GM21526 (cell line): ENCODE data around the gene NTRK1.
"Not testable (repeated sequence)": the region's sequence is repeated elsewhere in the genome, so short reads cannot be mapped to it uniquely, and the experiment has no call there.

Source experiments
- ATAC-seq: cut with Tn5 transposase; IDR thresholded peaks from one replicate; pipeline ENCODE4 v1.9.1; 2021; ENCODE audit warnings: moderate library complexity; ENCODE audit not compliant: unreplicated experiment, low FRiP score

Gene NTRK1

DNA sequence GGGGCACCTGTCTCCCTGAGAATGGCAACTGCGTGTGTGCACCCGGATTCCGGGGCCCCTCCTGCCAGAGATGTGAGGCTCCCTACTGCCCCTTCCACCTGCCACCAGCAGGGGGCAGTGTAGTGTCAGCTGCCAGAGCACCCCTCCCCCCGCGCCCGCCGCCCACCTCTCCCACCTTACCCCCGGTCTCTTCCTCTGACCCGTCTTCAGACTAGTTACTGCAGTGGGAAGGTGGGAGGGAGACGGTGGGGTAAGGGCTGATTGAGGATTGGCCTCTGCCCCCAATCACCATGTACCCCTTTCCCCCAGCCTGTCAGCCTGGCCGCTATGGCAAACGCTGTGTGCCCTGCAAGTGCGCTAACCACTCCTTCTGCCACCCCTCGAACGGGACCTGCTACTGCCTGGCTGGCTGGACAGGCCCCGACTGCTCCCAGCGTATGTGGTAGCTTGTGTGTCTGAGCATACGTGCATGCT lies 49.7 kb downstream of the NTRK1 start:
- no peak for ATAC-seq

DNA sequence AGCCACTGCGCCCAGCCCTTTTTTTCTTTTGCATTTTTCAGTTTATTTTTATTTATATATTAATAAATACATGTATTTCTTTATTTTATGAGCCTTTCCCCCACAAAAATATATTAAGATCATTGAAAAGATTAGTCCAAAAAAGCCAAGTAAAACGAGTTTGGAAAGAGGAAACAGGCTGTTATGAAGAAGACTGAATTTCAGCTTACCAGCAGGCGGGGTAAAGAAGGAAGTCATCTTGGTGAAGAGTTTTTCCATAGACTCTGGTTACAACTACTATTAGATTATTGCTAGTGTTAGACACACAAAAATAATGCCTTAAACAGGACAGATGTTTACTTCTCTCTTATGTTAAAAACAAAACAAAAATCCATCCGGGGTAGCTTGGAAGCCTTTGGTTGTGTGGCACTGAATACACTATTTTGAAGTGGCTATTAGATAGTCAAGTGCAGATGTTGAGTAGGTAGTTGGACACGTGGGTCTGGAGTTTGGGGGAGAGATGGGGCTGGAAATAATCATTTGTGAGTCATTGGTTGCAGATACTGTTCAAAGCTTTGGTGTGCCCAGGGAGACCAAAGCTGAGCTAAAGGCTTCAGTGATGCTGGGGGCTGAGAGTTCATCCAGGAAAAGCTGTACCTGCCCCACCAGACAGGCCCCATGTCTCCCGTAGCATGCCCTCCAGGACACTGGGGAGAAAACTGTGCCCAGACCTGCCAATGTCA lies 51.1 kb downstream of the NTRK1 start:
- no peak for ATAC-seq

DNA sequence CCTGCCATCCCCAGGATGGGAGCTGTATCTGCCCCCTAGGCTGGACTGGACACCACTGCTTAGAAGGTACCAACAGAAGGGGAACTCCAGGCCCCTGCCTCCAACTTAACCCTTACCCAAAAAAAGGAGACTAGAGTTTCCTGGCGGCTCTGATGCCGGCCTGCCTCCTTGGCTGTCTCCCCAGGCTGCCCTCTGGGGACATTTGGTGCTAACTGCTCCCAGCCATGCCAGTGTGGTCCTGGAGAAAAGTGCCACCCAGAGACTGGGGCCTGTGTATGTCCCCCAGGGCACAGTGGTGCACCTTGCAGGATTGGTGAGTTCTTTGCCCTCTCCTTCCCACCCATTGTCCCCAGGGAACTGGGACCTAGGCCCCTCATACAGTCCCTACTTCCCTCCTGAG lies 51.6 kb downstream of the NTRK1 start:
- no peak for ATAC-seq

DNA sequence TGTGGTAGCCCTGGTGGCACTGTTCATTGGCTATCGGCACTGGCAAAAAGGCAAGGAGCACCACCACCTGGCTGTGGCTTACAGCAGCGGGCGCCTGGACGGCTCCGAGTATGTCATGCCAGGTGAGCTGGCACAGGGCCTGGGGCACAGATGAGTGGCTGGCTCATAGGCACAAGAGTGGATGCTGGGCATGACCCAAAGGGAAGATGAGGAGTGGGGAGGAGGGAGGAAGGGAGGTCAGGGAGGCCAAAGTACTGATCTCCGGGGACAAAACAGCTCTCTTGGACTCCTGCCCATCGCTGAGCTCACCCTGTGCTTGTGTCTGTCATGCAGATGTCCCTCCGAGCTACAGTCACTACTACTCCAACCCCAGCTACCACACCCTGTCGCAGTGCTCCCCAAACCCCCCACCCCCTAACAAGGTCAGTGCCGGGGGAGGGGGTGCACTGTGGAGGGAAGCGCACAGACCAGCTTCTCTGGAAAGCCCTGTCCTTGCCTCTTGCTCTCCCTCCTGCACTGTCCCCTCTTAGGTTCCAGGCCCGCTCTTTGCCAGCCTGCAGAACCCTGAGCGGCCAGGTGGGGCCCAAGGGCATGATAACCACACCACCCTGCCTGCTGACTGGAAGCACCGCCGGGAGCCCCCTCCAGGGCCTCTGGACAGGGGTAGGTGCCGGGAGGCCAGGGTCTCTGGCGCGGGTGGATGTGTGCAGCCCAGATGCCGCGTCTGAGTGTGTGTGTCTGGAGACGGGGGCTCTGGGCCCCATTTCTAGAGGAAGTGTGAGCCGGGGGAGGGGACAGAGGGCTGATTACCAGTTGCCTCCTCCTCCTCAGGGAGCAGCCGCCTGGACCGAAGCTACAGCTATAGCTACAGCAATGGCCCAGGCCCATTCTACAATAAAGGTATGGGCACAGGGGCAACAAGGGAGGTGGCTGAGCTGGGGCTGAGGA lies 52.5 kb downstream of the NTRK1 start:
- ATAC-seq: no peak

DNA sequence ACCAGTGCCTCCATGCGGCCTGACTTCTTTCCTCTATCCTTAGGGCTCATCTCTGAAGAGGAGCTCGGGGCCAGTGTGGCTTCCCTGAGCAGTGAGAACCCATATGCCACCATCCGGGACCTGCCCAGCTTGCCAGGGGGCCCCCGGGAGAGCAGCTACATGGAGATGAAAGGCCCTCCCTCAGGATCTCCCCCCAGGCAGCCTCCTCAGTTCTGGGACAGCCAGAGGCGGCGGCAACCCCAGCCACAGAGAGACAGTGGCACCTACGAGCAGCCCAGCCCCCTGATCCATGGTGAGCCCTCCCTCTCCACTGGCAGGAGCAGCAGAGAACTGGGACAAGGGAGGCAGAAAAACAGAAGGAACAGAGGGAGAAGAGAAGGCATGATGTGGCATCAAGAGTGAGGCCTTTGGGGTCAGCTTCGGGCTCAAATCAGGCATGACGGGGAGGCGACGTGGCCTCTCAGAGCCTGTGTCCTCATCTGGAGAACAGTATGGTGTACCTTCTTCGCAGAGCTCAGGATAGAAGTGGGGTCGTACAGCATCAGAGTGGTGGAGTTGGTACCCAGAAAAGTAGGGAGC lies 53.2 kb downstream of the NTRK1 start:
- no peak for ATAC-seq

DNA sequence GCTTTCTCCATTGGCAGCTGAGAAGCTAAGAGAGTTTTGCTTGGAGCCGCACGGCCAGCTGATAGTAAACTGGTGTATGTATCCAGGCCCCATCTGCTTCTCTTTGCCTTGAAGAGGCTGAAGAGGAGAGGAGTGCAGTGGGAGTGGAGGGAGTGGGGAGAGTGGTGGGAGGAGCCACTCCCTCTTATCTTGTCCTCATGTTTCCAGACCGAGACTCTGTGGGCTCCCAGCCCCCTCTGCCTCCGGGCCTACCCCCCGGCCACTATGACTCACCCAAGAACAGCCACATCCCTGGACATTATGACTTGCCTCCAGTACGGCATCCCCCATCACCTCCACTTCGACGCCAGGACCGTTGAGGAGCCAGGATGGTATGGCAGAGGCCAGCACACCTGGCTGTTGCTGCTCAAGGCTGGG lies 53.8 kb downstream of the NTRK1 start:
- ATAC-seq: no peak

DNA sequence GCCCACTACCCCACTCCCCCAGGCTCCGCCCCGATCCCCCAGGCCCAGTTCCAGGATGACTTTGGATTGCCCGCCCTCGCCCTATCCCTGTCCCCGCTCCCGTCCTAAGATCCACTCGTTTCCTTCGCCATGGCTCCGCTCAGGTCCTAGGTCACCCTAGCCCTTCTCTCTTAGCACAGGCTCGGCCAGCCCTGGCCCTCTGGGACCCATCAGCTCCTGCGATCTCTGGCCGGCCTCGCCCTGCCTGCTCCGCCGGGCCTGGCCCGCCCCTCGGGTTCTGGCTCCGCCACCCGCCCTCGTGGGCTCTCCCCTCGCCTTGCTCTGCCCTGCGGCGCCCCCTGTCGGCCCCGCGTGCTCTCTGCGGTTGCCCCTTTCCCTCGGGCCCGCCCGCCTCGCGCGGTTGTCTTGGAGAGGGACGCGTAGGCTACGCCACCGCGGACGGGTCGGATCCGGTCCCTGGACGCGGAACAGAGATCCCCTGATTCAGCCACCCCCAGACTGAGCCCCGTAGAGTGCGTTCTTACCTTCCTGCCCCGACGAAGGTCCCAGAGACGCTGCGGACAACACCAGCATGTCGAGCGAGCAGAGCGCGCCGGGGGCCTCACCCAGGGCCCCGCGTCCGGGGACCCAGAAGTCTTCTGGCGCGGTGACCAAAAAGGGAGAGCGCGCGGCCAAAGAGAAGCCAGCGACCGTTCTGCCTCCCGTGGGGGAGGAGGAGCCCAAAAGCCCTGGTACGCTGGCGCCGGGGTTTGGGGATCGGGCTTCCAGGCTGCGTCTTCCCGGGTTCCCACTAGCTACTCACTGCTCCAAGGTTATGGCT lies 59.8 kb downstream of the NTRK1 start, which contains the start of gene LRRC71:
Gene LRRC71 (plus strand): TSS at position 400 of the 820 bp plus-strand sequence. CDS start 172 bp downstream, at position 572.
- ATAC-seq: no peak

DNA sequence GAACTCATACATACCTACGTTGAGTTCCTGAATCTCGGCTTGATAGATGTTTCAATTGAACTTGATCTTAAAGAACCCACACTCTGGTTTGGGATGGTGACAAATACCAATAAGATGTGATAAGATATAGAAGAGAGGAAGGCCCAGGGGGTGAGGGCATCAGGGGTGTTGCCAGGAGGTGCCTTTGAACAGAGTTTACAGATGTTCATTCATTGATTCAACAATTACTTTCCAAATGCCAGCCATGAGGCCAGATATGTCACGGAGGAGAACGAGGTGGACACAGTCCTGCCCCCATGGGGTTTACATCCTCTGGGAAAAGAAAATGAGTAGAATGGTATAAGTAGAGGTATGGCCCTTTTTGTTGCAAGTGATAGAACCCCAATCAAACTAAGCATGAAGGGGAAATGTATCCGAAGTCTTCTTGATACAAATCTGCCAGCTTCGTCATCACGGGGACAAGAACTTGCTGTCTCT lies 60.4 kb downstream of the NTRK1 start:
- ATAC-seq: no peak

DNA sequence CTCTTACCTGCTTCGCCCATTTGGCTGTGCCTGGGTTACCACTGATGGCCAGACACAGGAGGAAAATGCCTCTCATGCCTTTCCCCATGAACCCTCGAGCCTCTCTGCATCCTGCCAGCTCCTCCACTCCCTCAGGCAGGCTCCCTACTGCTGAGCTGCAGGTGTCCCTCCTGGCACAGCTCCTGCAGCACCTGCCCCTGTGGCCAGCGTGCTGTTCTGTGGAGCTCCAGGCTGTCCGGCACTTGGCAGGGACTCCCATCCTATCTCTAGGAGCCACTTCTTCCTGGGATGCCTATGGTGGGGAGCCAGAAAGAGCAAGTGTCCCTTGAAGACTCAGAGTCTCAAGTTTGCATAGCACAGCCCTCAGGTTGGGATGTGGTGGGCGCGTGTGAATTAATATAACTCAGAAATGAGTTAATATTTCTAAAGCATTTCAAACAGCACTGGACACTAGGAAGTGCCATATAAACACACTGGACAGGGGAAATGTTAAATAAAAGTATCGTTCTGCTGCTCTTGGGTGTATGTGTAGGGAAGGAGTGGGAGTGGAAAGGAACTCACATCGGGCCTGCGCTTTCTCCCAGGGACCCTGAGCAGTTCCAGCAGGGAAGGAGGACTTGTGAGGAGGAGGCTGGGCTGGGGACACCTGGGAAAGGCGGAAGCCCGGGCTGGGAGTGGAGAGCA lies 62.5 kb downstream of the NTRK1 start:
- no peak for ATAC-seq

DNA sequence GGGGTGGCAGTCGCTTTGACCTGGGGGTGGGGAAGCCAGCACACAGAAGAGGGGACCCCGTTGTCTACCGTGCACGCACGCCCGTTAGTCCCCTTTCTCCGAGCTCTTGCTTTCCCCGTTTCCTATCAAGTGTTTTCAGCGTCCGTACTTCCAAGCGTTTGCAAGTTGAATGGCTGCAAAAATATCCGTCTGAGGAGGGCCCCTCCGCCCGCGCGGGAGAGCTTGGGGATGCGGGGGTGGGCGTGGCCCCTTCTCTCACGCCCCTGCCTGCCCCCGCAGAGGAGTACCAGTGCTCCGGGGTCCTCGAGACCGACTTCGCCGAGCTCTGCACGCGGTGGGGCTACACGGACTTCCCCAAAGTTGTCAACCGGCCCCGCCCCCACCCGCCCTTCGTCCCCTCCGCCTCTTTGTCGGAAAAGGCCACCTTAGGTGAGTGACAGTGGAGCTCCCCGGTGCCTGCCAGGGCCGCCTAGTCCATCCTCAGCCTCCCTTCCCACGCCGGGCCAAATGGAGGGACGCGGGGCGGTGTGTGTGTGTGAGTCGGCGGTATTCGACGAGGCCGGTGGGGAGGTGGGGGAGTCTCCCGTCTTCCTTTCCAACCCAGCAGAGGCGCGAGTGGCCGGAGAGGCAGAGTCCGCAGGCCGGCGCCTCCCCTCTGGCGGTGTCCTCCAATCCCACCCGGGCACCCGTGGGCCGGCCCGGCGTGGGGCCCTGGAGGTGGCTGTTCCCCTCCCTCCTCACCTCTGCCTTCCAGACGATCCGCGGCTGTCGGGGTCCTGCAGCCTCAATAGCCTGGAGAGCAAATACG lies 63.2 kb downstream of the NTRK1 start:
- no peak for ATAC-seq

DNA sequence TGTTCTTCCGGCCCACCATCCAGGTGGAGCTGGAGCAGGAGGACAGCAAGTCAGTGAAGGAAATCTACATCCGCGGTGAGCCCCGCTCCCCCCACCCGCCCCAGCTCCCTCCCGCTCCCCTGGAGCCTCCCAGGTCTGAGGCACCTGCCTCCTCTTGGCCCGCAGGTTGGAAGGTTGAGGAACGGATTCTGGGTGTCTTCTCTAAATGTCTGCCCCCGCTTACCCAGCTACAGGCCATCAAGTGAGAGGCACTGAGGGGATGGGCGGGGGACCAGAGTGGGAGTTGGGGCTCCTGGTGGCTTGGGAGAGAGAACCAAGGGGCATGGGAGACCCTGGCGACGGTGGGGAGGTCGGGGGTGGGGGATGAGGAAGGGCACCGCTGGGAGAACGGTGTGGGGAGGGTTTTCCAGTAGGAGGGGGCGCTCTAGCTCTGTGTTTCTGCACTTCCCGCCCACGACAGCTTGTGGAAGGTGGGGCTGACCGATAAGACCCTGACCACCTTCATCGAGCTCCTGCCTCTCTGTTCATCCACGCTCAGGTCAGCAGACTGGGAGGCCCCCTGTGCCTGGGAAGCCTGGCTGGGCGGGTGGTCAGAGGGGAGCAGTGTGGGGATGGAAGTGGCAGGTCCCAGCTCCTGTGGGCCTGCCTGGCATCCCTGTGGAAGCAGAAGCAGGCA lies 64.0 kb downstream of the NTRK1 start:
- ATAC-seq: no peak

DNA sequence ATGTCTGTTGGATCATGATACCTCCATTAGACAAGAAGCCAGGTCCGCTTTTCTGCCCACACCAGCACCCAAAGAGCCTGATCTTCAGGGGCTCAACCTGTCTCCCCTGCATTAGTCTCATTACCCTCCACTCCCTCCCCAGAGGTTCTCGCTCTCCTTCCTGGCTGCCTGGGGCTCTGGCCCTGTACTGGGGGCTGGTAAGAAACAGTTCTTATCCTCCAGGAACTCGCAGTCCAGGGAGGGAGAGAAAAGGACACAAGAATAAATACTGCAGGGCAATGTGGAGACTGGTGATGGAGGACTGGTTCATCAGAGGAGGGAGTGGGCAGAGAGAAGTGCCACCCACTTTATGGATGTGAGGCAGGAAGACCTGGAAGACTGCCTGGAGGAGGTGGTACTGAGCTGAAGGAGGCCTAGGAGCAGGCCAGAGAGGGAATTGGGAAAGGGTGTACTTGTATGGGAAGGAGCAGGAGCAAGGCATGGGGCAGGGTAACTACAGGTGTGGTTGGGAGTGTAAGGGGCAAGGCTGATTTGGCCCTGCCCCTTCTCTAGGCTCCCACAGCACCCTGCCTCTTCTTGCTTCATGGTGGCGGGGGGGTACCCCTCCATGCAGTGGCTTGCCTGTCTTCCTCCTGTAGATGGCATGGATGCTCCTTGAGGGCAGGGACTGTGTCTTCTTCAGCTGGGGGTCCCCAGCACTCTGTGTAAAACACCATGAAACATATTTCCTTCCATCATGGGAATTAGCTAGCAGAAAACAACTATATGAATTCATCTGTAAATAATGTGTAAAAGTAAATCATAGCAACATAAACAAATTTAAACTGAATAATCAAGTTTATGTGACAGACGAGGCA lies 64.7 kb downstream of the NTRK1 start:
- no peak for ATAC-seq

DNA sequence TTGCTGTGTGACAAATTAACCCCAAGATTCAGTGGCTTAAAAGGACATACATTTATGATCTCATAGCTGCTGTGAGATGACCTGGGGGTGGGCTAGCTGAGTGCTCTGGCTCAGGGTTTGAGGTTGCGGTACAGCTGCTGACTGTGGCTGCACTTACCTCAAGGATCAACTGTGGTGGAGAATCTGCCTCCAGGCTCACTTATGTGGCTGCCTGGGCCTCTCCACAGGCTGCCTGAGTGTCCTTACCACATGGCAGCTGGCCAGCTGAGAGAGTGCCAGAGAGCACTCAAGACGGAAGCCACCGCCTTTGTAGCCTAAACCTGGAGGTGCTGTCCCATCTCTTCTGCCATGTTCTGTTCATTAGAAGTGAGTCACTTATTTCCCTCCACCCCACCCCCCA lies 65.5 kb downstream of the NTRK1 start:
- no peak for ATAC-seq

DNA sequence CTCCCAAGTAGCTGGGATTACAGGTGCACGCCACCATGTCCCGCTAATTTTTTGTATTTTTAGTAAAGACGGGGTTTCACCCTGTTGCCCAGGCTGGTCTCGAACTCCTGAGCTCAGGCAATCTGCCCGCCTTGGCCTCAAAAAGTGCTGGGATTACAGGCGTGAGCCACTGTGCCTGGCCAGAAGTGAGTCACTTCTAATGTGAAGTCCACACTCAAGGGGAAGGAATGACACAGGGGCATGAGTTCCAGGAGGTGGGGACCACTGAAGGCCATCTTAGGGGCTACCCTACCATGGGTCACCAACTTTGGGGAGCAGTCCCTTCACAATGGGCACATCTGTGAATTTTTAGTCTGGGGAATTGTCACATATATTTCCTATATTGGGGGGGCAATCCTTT lies 66.0 kb downstream of the NTRK1 start:
- ATAC-seq: not testable (repeated sequence)

DNA sequence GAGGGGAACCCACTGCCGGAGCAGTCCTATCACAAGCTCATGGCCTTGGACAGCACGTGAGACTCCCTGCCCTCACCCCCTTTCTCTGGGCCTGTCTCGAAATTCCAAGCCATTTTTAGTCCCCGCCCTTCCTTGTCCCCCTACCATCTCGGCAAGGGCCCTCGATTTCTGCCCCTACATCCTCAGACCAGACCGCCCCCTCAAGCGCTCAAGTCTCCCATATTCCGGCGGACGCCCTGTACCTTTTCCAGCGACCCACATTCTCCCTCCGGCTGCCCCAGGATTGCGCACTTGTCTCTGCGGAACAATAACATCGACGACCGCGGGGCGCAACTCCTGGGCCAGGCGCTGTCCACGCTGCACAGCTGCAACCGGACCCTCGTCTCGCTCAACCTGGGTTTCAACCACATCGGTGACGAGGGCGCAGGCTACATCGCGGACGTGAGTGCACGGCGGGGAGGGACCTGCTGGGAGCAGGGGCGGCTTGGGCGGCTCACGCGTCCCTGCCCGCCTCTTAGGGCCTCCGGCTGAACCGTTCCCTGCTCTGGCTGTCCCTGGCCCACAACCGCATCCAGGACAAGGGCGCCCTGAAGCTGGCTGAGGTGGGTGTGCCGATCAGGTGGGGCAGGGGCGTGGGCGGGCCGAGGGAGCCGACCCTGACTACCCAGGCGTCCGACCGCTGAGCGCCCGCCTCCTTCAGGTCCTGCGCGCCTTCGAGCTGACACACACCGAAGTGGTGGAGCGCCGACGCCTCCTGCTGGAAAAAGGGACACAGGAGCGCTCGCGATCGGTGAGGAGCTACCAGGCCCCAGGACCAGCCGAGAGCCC lies 66.8 kb downstream of the NTRK1 start:
- no peak for ATAC-seq

DNA sequence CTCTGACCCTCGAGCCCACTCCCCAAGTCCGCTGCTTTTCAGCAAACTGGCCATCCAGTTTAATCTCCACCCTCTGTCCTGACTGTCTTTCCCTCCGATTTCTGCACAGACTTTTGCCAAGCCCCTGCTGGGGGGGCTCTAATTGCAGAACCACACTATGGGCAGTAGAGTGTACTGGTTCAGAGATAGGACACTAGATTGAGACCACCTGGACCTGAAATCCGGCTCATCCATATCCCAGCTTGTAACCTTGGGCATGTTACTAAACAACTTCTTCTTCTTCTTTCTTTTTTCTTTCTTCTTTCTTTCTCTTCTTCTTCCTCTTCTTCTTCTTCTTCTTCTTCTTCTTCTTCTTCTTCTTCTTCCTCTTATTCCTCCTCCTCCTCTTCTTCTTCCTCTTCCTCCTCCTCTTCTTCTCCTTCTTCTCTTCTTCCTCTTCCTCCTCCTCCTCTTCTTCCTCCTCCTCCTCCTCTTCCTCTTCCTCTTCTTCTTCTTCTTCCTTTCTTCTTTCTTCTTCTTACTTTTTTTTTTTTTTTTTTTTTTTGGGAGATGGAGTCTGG lies 67.5 kb downstream of the NTRK1 start:
- no peak for ATAC-seq
